HG03280 (cell line): ENCODE results near the gene PHOX2A.

ENCODE experiments used
- ATAC-seq: cut with Tn5 transposase; IDR thresholded peaks from one replicate; pipeline ENCODE4 v1.9.1; 2021; ENCODE audit warnings: mild to moderate bottlenecking, moderate library complexity; ENCODE audit not compliant: unreplicated experiment

The PHOX2A gene

DNA sequence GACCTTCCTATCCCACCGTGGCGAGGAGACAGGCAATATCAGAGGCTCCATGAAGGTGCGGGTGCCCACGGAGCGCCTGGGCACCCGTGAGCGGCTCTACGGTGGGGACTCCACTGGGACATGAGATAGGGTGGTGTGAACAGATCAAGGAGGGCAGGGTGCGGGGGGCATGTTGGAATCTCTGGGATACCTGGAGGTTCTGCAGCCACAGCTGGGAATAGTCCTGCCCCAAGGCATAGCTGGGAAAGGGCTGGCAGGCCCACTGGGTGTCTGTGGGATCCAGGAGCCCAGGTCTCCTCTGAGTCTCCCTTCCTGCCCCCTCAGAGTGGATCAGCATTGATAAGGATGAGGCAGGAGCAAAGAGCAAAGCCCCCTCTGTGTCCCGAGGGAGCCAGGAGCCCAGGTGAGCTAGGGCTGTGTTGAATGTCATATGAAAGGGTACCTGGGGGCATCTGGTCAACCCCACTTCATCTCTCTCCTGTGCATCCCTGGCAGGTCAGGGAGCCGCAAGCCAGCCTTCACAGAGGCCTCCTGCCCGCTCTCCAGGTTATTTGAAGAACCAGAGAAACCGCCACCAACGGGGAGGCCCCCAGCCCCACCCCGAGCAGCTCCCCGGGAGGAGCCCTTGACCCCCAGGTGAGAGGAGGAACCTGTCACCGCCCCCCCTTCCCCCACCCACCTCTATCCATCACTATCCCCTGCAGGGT lies 8.5 kb downstream of the PHOX2A start:
- no peak for ATAC-seq

DNA sequence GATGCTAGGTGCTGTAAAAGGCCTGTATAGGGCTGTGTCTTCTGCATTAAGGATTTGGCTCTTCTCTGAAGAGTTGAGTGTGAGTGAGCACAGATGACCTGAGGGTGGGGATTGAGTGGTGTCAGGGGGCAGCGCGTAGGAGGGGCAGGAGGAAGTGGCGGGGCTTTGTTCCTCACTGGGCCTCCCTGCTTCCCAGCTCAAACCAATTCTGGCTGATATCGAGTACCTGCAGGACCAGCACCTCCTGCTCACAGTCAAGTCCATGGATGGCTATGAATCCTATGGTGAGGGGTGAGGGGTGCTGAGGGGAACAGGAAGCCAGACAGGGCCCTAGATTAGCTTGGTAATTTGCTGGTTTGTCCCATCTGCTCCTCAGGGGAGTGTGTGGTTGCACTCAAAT lies 9.1 kb downstream of the PHOX2A start:
- no peak for ATAC-seq

DNA sequence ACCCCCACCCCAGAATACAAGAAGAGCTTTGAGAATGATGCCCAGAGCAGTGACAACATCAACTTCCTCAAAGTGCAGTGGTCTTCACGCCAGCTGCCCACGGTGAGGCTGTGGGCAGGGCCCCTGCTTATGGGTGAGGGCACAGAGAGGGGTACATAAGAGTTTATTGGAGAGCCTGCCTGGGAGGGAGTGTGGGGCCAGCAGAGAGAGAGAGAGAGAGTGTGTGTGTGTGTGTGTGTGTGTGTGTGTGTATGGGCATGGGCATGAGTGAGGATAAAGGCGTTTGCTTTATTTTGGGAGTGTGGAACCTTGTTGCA lies 9.5 kb downstream of the PHOX2A start:
- ATAC-seq = no peak

- no peak for ATAC-seq
Observed at GRCh38 chr11:72233773-72234513, 10.0 kb downstream of the PHOX2A start.

- ATAC-seq = no peak
Observed at GRCh38 chr11:72233056-72233772, 10.8 kb downstream of the PHOX2A start.

- no peak for ATAC-seq
Observed at GRCh38 chr11:72232260-72233055, 11.5 kb downstream of the PHOX2A start.

GRCh38 chr11:72231396-72232259 lies 12.3 kb downstream of the PHOX2A start:
- no peak for ATAC-seq

DNA sequence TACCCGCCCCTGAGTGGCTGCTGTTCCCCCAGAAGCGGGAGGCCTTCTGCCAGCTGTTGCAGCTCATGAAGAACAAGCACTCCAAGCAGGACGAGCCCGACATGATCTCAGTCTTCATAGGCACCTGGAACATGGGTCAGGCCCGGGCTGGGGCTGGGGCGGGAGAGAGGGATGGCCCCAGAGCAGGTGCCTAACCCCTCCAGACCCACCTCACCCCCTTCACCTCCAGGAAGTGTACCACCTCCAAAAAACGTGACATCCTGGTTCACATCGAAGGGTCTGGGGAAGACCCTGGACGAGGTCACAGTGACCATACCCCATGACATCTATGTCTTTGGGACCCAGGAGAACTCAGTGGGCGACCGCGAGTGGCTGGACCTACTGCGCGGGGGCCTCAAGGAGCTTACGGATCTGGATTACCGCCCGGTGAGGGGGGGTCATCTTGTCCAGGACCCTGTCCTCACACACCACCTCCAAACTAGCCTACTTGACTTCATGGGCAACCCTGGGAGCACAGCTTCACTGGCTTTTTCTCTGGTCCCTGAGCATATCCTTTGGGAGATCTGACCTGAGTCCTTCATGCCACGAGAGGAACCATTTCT lies 13.1 kb downstream of the PHOX2A start:
- ATAC-seq = no peak

GRCh38 chr11:72229925-72230763 lies 13.8 kb downstream of the PHOX2A start:
- no peak for ATAC-seq

DNA sequence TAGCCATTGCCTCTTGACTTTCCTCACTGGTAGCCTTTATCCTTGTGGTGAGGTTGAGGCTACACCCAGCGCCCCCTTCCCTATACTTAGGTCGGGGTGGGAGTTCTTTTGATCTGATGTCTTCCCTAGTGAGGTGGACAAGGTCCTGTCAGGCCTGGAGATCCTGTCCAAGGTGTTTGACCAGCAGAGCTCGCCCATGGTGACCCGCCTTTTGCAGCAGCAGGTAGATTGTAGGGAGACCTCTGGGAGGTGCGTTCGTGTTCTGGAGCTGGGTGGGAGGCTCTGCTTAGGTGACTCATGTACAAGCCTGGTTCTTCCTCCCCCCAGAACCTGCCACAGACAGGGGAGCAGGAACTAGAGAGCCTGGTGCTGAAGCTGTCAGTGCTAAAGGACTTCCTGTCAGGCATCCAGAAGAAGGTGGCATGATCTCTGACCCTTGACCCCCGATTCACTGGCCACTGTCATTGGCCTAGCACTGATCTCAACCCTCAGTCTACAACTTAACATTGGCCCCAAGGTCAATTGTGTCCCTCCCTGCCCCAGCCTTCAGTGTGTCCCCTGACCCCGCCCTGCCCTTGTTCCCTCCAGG lies 14.5 kb downstream of the PHOX2A start:
- ATAC-seq = no peak

- no peak for ATAC-seq
Observed at GRCh38 chr11:72228844-72229231, 15.1 kb downstream of the PHOX2A start.

- ATAC-seq = no peak
Observed at GRCh38 chr11:72228229-72228843, 15.6 kb downstream of the PHOX2A start.

DNA sequence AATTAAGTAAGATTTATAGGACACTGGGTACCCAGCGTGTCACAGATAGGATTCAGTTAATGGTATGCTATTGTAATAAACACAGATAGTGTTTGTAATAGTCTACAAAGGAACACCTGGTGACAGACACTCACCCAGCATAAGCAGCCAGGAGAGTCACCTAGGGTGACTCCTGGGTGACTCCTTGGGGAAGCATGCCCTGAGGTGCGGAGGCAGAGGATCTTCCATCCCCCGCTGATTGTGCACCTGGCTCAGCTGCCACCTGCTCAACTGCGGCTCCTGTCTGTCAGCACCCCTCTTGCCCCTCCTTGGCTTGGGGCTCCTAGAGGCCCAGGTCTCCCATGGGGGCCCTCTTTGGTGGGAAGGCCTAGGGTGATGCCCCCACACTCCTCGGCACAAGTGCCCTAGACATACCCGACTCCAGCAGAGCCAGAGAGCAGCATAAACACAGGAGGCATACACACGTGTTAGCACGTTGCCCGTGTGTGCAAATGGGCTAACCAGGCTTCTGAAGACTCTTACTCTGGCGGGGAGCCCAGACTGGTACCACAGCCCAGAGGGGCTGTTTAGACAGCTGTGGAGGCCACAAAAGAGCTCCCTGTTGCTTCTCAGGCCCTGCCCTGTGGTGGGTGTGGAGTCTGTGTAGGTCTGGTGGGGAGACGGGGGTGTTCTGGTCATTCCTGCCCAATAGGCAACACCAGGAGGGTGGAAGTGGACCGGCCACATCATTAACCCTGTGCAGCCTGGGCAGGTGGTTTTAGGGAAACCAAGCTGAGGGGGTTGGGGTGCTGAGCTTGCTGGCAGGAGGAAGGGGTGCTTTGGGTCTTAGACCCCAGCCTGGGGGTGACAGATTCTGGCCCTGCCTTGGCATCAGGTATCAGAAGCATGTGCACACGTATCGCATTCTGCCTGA lies 16.4 kb downstream of the PHOX2A start:
- ATAC-seq = no peak

DNA sequence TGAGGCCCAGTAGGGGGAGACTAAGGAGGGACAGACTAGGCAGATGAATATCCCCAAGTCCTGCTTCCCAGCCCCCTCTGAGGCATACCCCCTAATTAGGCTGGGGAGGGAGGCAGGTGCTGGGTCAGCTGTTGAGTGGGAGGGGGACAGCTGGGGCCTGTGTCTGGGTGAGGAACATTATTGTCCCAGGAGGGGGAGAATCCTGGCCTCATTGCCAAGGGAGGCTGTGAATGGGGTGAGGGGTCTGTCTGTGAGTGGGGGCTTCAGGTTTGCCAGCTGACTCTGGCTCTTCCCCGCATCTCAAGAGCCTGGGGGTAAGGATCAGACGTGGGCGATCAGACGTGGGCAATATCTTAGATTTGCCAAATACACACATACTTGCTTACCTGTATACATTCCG lies 17.3 kb downstream of the PHOX2A start:
- ATAC-seq = no peak

DNA sequence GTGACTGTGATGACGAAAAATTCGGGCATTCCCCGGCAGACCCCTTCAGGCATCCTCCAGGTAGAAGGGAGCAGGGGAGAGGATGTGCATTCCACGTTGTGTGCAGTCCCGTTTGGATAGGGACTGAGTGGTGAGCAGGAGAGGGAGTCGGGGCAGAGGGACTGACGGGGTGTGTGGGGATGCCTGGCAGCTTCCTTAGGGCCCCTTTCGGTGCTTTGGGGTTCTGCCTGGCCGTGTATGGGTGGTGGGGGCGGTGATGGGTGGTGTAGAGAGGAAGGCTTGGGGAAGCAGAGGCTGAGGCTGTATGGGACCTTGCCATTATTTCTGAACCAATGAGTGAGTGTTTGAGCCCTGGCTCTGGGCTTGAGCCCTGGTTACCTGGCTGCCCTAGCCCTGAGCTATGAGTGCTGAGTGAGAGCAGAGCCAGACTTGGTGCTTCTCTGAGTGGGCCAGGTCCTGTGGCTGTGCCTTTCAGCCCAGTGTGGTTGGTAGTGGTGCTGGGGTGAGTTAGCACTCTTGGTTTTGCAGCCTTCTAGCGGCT lies 18.5 kb downstream of the PHOX2A start:
- no peak for ATAC-seq

GRCh38 chr11:72224564-72225410 lies 19.2 kb downstream of the PHOX2A start, which contains the start of gene INPPL1:
TSS of gene INPPL1 (plus strand) at chr11:72224767. CDS start at chr11:72224985, 218 bp downstream.
- ATAC-seq = no peak
